Nephron progenitor cell (in vitro differentiated cells): ENCODE measurements around the gene RASSF5.
A peak's percentile ranks its signal among the peaks of the same experiment; 100 is the strongest.
"Not testable (repeated sequence)": the region's sequence is repeated elsewhere in the genome, so short reads cannot be mapped to it uniquely, and the experiment has no call there.

Experiments
- DNase-seq: peaks from one replicate; pipeline ENCODE4 v3.0.0; 2021
- H3K27ac Mint-ChIP-seq: 2 replicates; pipeline ENCODE4 v1.8.0; 2021; ENCODE audit warnings: mild to moderate bottlenecking, moderate library complexity, mixed read lengths
- H3K27me3 Mint-ChIP-seq: 2 replicates; pipeline ENCODE4 v1.8.0; 2021; ENCODE audit warnings: mild to moderate bottlenecking, low read depth, mixed read lengths; ENCODE audit not compliant: poor library complexity
- H3K36me3 Mint-ChIP-seq: 2 replicates; pipeline ENCODE4 v1.8.0; 2021; ENCODE audit warnings: low read depth, mixed read lengths
- H3K4me1 Mint-ChIP-seq: 2 replicates; pipeline ENCODE4 v1.8.0; 2021; ENCODE audit warnings: mixed read lengths
- H3K4me3 Mint-ChIP-seq: 2 replicates; pipeline ENCODE4 v1.8.0; 2021; ENCODE audit warnings: mild to moderate bottlenecking, moderate library complexity, mixed read lengths
- H3K9me3 Mint-ChIP-seq: 2 replicates; pipeline ENCODE4 v1.8.0; 2021; ENCODE audit warnings: mild to moderate bottlenecking, moderate library complexity, mixed read lengths
- CTCF ChIP-seq: fragments of 200-600 bp; sonication (generic); IDR thresholded peaks from 2 replicates; pipeline ENCODE4 v1.5.0; 2021; ENCODE audit warnings: antibody characterized with exemption

RASSF5 gene

GRCh38 chr1:206604861-206605260 is 97.5 kb downstream of the RASSF5 start:
- no peaks in the 10 kb centered on the region for H3K4me1 Mint-ChIP-seq

GRCh38 chr1:206606867-206607266 is 99.5 kb downstream of the RASSF5 start:
- Mint-ChIP-seq H3K4me3 (no peak overlapping the region), H3K27me3 (no peaks in the 10 kb centered on the region), H3K4me1 (peaks cover 13% of the 10 kb centered on the region), H3K9me3 (no peaks in the 10 kb centered on the region), H3K27ac (no peak overlapping the region), H3K36me3 (peaks cover 27% of the 10 kb centered on the region)
- peak; percentile 55 for TF ChIP-seq CTCF
- DNase-seq = no peak

More at GRCh38 chr1:206604861-206605260, 97.5 kb downstream of the RASSF5 start:
- Mint-ChIP-seq H3K9me3 (no peaks in the 10 kb centered on the region), H3K27ac (no peak overlapping the region), H3K36me3 (peaks cover 27% of the 10 kb centered on the region), H3K4me3 (no peak overlapping the region), H3K27me3 (no peaks in the 10 kb centered on the region)
- no peak for DNase-seq
- TF ChIP-seq CTCF = no peak

GRCh38 chr1:206608108-206608698 is 100.9 kb downstream of the RASSF5 start:
- TF ChIP-seq CTCF = peak; percentile 79
- no peak overlapping the region for H3K4me3 Mint-ChIP-seq
- H3K36me3 Mint-ChIP-seq = peaks cover 18% of the 10 kb centered on the region
- peaks cover 16% of the 10 kb centered on the region for H3K4me1 Mint-ChIP-seq
- H3K9me3 Mint-ChIP-seq = no peaks in the 10 kb centered on the region
- DNase-seq = peak; percentile 63
- H3K27ac Mint-ChIP-seq = peak overlapping the region; percentile 3
- H3K27me3 Mint-ChIP-seq = no peaks in the 10 kb centered on the region

- peak overlapping the region; percentile 54 for H3K27ac Mint-ChIP-seq
- H3K36me3 Mint-ChIP-seq = peaks cover 17% of the 10 kb centered on the region
- H3K4me3 Mint-ChIP-seq = peak overlapping the region; percentile 40
- no peak for DNase-seq
- TF ChIP-seq CTCF = no peak
- H3K9me3 Mint-ChIP-seq = no peaks in the 10 kb centered on the region
- H3K27me3 Mint-ChIP-seq = peaks cover 3% of the 10 kb centered on the region
- H3K4me1 Mint-ChIP-seq = peaks cover 16% of the 10 kb centered on the region
Observed at GRCh38 chr1:206609229-206609991, 102.1 kb downstream of the RASSF5 start.

- Mint-ChIP-seq H3K27ac (peak within 1 kb of the TSS; percentile 100), H3K4me1 (peaks cover 16% of the 10 kb centered on the region), H3K27me3 (peaks cover 12% of the 10 kb centered on the region), H3K36me3 (peaks cover 17% of the 10 kb centered on the region), H3K9me3 (no peaks in the 10 kb centered on the region), H3K4me3 (peak within 1 kb of the TSS; percentile 99)
- TF ChIP-seq CTCF = peak; percentile 97
- DNase-seq = peak; percentile 97
Observed at GRCh38 chr1:206612129-206612876, 105.0 kb downstream of the RASSF5 start, which contains the start of gene EIF2D. TSS of gene EIF2D (minus strand) at chr1:206612465. CDS start at chr1:206612342, 123 bp downstream.

GRCh38 chr1:206626396-206626795 is 119.1 kb downstream of the RASSF5 start:
- peaks cover 29% of the 10 kb centered on the region for H3K27me3 Mint-ChIP-seq
- H3K27ac Mint-ChIP-seq, DNase-seq: not testable (repeated sequence)

More at GRCh38 chr1:206626396-206626795, 119.1 kb downstream of the RASSF5 start:
- H3K4me1 Mint-ChIP-seq, H3K36me3 Mint-ChIP-seq, H3K4me3 Mint-ChIP-seq: not testable (repeated sequence)
- H3K9me3 Mint-ChIP-seq = peaks cover 11% of the 10 kb centered on the region
